ENCODE results near the gene GJC2.

DNA sequence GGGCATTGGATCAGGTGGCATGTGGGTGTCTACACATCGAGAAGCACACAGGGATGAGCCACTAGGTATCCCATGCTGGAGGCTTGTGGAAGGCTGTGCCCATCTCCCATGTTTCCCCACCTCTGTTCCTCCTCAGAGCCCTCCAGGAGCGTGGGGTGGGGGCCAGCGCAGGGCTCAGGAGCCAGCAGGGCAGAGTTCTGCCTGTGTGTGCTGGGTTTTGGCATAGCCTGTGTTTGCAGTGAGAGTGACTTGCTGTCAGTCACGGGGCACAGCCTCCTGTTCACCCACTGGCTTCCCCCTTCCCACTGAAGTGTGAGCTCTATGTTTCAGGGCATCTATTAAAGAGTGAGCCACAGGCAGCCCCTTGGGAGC is 26.3 kb downstream of the GJC2 start:
- TF ChIP-seq, protein P1, sequence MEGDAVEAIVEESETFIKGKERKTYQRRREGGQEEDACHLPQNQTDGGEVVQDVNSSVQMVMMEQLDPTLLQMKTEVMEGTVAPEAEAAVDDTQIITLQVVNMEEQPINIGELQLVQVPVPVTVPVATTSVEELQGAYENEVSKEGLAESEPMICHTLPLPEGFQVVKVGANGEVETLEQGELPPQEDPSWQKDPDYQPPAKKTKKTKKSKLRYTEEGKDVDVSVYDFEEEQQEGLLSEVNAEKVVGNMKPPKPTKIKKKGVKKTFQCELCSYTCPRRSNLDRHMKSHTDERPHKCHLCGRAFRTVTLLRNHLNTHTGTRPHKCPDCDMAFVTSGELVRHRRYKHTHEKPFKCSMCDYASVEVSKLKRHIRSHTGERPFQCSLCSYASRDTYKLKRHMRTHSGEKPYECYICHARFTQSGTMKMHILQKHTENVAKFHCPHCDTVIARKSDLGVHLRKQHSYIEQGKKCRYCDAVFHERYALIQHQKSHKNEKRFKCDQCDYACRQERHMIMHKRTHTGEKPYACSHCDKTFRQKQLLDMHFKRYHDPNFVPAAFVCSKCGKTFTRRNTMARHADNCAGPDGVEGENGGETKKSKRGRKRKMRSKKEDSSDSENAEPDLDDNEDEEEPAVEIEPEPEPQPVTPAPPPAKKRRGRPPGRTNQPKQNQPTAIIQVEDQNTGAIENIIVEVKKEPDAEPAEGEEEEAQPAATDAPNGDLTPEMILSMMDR (IDR thresholded peaks at IDR 0.05): no peak
- no peak for TF ChIP-seq EP300 (IDR thresholded peaks at IDR 0.05; ENCODE audit: low read depth)
